ENCODE measurements around the gene CREB3L2.

CREB3L2 gene

DNA sequence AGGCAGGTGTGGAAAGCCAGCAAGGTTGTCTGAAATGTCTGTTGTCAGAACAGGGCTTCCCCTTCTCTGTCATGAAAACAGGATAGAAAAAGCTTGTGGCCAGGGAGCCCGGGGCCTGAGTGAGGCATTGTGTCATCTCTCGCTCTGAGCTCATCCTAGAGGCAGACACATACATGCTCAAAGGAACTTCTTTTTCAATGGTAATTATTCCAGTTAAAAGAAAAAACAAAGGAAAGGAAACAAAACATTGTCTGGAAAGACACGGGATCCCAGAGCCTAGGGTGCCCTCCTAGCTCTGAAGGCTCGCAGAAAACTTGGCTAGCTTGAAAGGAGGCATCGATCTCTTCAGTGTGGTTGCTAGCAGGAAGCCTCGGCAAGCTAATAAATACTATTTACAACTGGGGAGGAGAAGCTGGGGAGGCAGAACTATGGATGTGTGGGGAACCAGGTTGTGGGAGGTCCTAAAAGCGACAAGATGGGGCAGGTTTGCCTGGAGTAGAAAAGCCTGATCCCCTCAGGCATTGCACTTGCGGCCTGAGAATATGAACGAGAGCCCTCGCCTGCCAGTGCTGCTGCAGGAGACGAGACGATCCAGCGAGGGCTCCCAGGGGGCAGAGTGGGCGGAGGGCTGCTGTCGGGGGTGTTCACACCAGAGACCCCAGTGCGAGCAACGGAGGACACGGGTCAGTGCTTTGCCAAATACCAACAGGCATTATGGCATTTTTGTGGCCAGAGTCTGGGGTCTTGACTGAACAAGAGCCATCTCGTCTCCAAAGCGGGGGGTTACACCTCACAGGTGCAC is 122.3 kb downstream of the CREB3L2 start:
- H3K4me3 ChIP-seq (replicated peaks; ENCODE audit: low read depth, low read length): no peak overlapping the region
- TF ChIP-seq CTCF (IDR thresholded peaks at IDR 0.05; ENCODE audit: low read length, missing control alignments): no peak
- DNase-seq (ENCODE audit: low read depth): peak; percentile 33

- no peak overlapping the region for H3K4me3 ChIP-seq (replicated peaks; ENCODE audit: low read depth, low read length)
- no peak for TF ChIP-seq CTCF (IDR thresholded peaks at IDR 0.05; ENCODE audit: low read length, missing control alignments)
- peak; percentile 47 for DNase-seq (ENCODE audit: low read depth)
Measured at GRCh38 chr7:137878333-137878961, 123.4 kb downstream of the CREB3L2 start.

DNA sequence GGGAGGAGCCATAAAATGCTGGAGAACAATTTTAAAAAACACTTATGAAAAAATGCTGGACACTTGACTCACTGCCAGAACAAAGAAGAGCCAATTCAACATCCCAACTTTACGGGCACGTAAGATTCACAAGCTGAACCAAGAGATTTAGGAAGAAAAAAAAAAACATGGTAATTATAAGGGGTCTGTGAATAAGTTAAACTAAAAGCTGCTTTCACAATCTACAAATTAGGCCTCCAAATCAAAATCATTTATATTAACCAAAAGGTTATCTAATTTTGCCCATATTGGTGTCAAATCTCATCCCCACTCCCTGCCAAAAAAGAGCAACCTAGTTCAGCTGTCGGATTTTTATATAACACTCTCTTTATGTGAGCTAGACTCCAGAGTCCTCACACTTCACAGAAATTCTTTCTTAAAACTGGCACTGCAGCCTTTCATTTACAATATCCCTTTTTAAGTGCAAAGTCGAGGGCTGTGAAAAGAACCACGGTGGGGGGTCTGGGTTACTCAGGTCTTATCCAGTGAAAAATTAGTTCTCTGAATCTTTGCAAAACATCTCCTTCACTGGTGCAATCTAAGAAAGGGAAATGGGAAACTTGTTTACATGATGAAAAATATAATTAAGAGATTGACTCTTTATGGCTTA is 124.7 kb downstream of the CREB3L2 start:
- no peak for DNase-seq (ENCODE audit: low read depth)
- no peak for TF ChIP-seq CTCF (IDR thresholded peaks at IDR 0.05; ENCODE audit: low read length, missing control alignments)
- H3K4me3 ChIP-seq (replicated peaks; ENCODE audit: low read depth, low read length): no peak overlapping the region

GRCh38 chr7:137875746-137876145 is 126.1 kb downstream of the CREB3L2 start:
- no peak for DNase-seq (ENCODE audit: low read depth)
- H3K4me3 ChIP-seq (replicated peaks; ENCODE audit: low read depth, low read length): no peak overlapping the region
- TF ChIP-seq CTCF (IDR thresholded peaks at IDR 0.05; ENCODE audit: low read length, missing control alignments): no peak

DNA sequence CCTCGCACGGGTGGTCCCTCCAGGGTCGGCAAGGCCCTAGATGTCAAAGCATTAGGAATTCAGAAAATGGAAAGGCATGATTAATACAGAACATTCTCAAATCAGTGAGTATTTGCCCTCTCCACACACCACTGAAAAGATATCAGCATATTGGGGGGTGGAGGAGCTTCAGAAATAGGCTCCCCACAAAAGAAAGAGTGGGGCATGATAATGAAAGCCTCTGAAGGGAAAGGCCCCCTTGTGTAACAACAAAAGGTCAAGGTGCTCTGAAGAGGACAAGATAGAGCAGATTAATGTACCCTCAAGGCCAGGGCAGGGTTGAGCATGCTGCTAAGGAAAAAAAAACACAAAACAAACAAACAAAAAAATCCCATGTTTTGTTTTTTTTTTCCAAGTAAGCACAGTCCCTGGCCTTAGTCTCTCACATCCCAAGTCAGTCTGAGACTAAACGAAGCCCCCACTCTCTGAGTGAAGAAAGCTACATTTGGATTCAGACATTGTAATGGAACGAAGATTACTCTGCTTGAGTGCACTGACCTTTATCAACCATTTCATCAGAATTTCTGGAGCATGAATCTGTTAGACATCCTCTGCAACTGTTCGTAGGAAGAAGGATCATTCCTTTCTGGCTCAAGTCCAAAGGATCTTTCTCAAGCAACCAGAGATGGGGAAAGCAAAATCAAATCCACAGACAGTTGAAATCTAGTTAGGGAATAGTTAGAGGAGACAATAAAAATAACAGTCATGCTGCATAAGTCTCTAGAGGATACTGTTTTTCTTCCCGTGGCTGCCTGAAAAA is 127.7 kb downstream of the CREB3L2 start:
- DNase-seq (ENCODE audit: low read depth): peak; percentile 94
- no peak for TF ChIP-seq CTCF (IDR thresholded peaks at IDR 0.05; ENCODE audit: low read length, missing control alignments)
- H3K4me3 ChIP-seq (replicated peaks; ENCODE audit: low read depth, low read length): no peak overlapping the region

- TF ChIP-seq CTCF (IDR thresholded peaks at IDR 0.05; ENCODE audit: low read length, missing control alignments): no peak
- peak; percentile 74 for DNase-seq (ENCODE audit: low read depth)
- H3K4me3 ChIP-seq (replicated peaks; ENCODE audit: low read depth, low read length): no peak overlapping the region
Measured at GRCh38 chr7:137873524-137873923, 128.4 kb downstream of the CREB3L2 start.

Data from fibroblast of pulmonary artery (primary cell).